ENCODE data around the gene GNG14. TPM values are rescaled to one million over a fixed set of nuclear protein-coding genes. Genes with fewer than 3 reads are reported as not detected.

The GNG14 gene
- polyA plus RNA-seq, 3 donors: not detected

- DNase-seq: peak; percentile 82 to 89 (median 83)
- peak overlapping the region; percentile 74 for H3K4me2 ChIP-seq (replicated peaks; ENCODE audit: extremely low read depth, low read length, poor library complexity, severe bottlenecking)
- TF ChIP-seq, protein P1, sequence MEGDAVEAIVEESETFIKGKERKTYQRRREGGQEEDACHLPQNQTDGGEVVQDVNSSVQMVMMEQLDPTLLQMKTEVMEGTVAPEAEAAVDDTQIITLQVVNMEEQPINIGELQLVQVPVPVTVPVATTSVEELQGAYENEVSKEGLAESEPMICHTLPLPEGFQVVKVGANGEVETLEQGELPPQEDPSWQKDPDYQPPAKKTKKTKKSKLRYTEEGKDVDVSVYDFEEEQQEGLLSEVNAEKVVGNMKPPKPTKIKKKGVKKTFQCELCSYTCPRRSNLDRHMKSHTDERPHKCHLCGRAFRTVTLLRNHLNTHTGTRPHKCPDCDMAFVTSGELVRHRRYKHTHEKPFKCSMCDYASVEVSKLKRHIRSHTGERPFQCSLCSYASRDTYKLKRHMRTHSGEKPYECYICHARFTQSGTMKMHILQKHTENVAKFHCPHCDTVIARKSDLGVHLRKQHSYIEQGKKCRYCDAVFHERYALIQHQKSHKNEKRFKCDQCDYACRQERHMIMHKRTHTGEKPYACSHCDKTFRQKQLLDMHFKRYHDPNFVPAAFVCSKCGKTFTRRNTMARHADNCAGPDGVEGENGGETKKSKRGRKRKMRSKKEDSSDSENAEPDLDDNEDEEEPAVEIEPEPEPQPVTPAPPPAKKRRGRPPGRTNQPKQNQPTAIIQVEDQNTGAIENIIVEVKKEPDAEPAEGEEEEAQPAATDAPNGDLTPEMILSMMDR (IDR thresholded peaks at IDR 0.05): peak; percentile 90
Measured at GRCh38 chr19:12639901-12640613, 47.7 kb upstream of the GNG14 start.

GRCh38 chr19:12641456-12641855 is 46.3 kb upstream of the GNG14 start:
- Histone ChIP-seq H3K27ac (ENCODE audit: low read depth in 1 of 2, low read length in 2 of 2) (no peak overlapping the region), H3K4me3 (replicated peaks in 1 of 3; ENCODE audit: low read depth in 2 of 3, low read length in 3 of 3) (no peak overlapping the region), H3K79me2 (ENCODE audit: insufficient read depth, low read length) (no peaks in the 10 kb centered on the region), H3K36me3 (replicated peaks in 1 of 2; ENCODE audit: control insufficient read depth in 1 of 2, insufficient read depth in 2 of 2, low read length in 2 of 2) (peaks cover 21 to 31% of the 10 kb centered on the region in 2 donors), H3K27me3 (ENCODE audit: control insufficient read depth in 2 of 2, insufficient read depth in 2 of 2, low read length in 2 of 2) (no peaks in the 10 kb centered on the region), H3K4me1 (ENCODE audit: control insufficient read depth in 1 of 2, insufficient read depth in 2 of 2, low read length in 2 of 2) (peaks cover 8 to 15% of the 10 kb centered on the region in 2 donors), H2AFZ (ENCODE audit: insufficient read depth, low read depth, low read length, poor library complexity, severe bottlenecking) (no peak overlapping the region), H3K9ac (ENCODE audit: insufficient read depth, low read length, poor library complexity, severe bottlenecking) (no peak overlapping the region), H3K9me3 (replicated peaks in 1 of 2; ENCODE audit: control insufficient read depth in 1 of 2, insufficient read depth in 1 of 2, low read length in 2 of 2) (no peaks in the 10 kb centered on the region), H4K20me1 (ENCODE audit: insufficient read depth, low read length) (peaks cover 5% of the 10 kb centered on the region), H3K4me2 (replicated peaks; ENCODE audit: extremely low read depth, low read length, poor library complexity, severe bottlenecking) (no peak overlapping the region)
- TF ChIP-seq, protein P1 (IDR thresholded peaks at IDR 0.05): no peak
- H3K27ac Mint-ChIP-seq: no peak overlapping the region
- 90% methylated on average over 13 of the region's 13 CpGs for WGBS (ENCODE audit: insufficient coverage)
- peaks cover 23 to 45% of the 10 kb centered on the region in 2 donors for H3K36me3 Mint-ChIP-seq
- DNase-seq: no peak
- H3K9me3 Mint-ChIP-seq: peaks cover 0 to 6% (median 0%) of the 10 kb centered on the region in 7 donors
- intact Hi-C loops (cut with micrococcal nuclease): no loop called here
- no peak overlapping the region for H3K4me3 Mint-ChIP-seq
- H3K4me1 Mint-ChIP-seq: peaks cover 14% of the 10 kb centered on the region
- H3K27me3 Mint-ChIP-seq (ENCODE audit: low read depth in 3 of 3): peaks cover 0 to 2% (median 0%) of the 10 kb centered on the region in 3 donors

More at GRCh38 chr19:12639901-12640613, 47.7 kb upstream of the GNG14 start:
- H3K27me3 Mint-ChIP-seq (ENCODE audit: low read depth in 3 of 3): peaks cover 0 to 2% (median 0%) of the 10 kb centered on the region in 3 donors
- H3K9me3 Mint-ChIP-seq: peaks cover 0 to 7% (median 0%) of the 10 kb centered on the region in 7 donors
- Histone ChIP-seq H4K20me1 (ENCODE audit: insufficient read depth, low read length) (no peaks in the 10 kb centered on the region), H3K9me3 (replicated peaks in 1 of 2; ENCODE audit: control insufficient read depth in 1 of 2, insufficient read depth in 1 of 2, low read length in 2 of 2) (no peaks in the 10 kb centered on the region), H3K36me3 (replicated peaks in 1 of 2; ENCODE audit: control insufficient read depth in 1 of 2, insufficient read depth in 2 of 2, low read length in 2 of 2) (peaks cover 13 to 18% of the 10 kb centered on the region in 2 donors), H3K27me3 (ENCODE audit: control insufficient read depth in 2 of 2, insufficient read depth in 2 of 2, low read length in 2 of 2) (no peaks in the 10 kb centered on the region), H3K4me3 (replicated peaks in 1 of 3; ENCODE audit: low read depth in 2 of 3, low read length in 3 of 3) (peak overlapping the region in 1 of 3 experiments; percentile 49), H2AFZ (ENCODE audit: insufficient read depth, low read depth, low read length, poor library complexity, severe bottlenecking) (peak overlapping the region; percentile 76), H3K79me2 (ENCODE audit: insufficient read depth, low read length) (no peaks in the 10 kb centered on the region), H3K9ac (ENCODE audit: insufficient read depth, low read length, poor library complexity, severe bottlenecking) (no peak overlapping the region), H3K27ac (ENCODE audit: low read depth in 1 of 2, low read length in 2 of 2) (no peak overlapping the region), H3K4me1 (ENCODE audit: control insufficient read depth in 1 of 2, insufficient read depth in 2 of 2, low read length in 2 of 2) (peaks cover 8 to 12% of the 10 kb centered on the region in 2 donors)
- H3K4me1 Mint-ChIP-seq: peaks cover 9% of the 10 kb centered on the region
- intact Hi-C loops (cut with micrococcal nuclease): no loop called here
- peaks cover 19 to 33% of the 10 kb centered on the region in 2 donors for H3K36me3 Mint-ChIP-seq
- WGBS (ENCODE audit: insufficient coverage): 5% methylated on average over 37 of the region's 39 CpGs
- H3K27ac Mint-ChIP-seq: peak overlapping the region in 6 of 7 donors; percentile 23 to 61 (median 50)
- peak overlapping the region; percentile 65 to 89 for H3K4me3 Mint-ChIP-seq
